Lung (tissue), 12 donors: ENCODE data around the gene OPCML. TPM values are rescaled to one million over a fixed set of nuclear protein-coding genes. Genes with fewer than 3 reads are reported as not detected.

Source experiments
- ATAC-seq: fragments of 200-7000 bp; cut with Tn5 transposase; one replicate; pipeline ENCODE4 v1.9.1; 2020; ENCODE audit warnings: moderate number of reproducible peaks; ENCODE audit not compliant: insufficient read depth, low FRiP score
- DNase-seq, 3 donors: peaks; one replicate each; pipeline ENCODE4 v3.0.0-alpha.2; 2013 to 2017
- H3K27ac ChIP-seq, 2 donors: one replicate each; pipeline ENCODE4 v1.5.1; 2013; ENCODE audit warnings: mild to moderate bottlenecking in 2 of 2, moderate library complexity in 2 of 2, control low read depth in 1 of 2, inconsistent platforms in 1 of 2, low read depth in 1 of 2, low read length in 1 of 2
- H3K27me3 ChIP-seq, 3 donors: one replicate each; pipeline ENCODE4 v1.5.1; 2013; ENCODE audit warnings: low read length in 2 of 3; ENCODE audit not compliant: control insufficient read depth in 3 of 3, insufficient read depth in 3 of 3
- H3K36me3 ChIP-seq, 4 donors: one replicate each; pipeline ENCODE4 v1.5.1; 2013; ENCODE audit warnings: low read length in 4 of 4, mild to moderate bottlenecking in 1 of 4, moderate library complexity in 1 of 4; ENCODE audit not compliant: control insufficient read depth in 4 of 4, insufficient read depth in 4 of 4
- H3K4me1 ChIP-seq, 5 donors: one replicate each; pipeline ENCODE4 v1.5.1; 2013; ENCODE audit warnings: low read length in 5 of 5, mild to moderate bottlenecking in 2 of 5, moderate library complexity in 1 of 5; ENCODE audit not compliant: control insufficient read depth in 5 of 5, insufficient read depth in 5 of 5
- H3K4me3 ChIP-seq: one replicate; pipeline ENCODE4 v1.5.1; 2013; ENCODE audit warnings: mild to moderate bottlenecking, control low read depth, moderate library complexity
- H3K9ac ChIP-seq, 2 donors: one replicate each; pipeline ENCODE4 v1.5.1; 2013; ENCODE audit warnings: low read length in 2 of 2, control low read depth in 1 of 2; ENCODE audit not compliant: insufficient read depth in 1 of 2
- H3K9me3 ChIP-seq, 4 donors: one replicate each; pipeline ENCODE4 v1.5.1; 2013; ENCODE audit warnings: low read length in 3 of 4, mild to moderate bottlenecking in 1 of 4, moderate library complexity in 1 of 4; ENCODE audit not compliant: control insufficient read depth in 4 of 4, insufficient read depth in 3 of 4
- WGBS, 2 donors: extraction: QIAGEN DNeasy Blood & Tissue Kit; methylation state at CpG; one replicate each; pipeline ENCODE4 v1.1.7; 2013; 5-methylcytosine and 5-hydroxymethylcytosine counted together
- polyA plus RNA-seq, 2 donors: library from polyadenylated mRNA; stranded (reverse); fragments of 200-250 nt; gene quantifications; one replicate each; pipeline ENCODE4 v1.2.1, GENCODE V29; 2013
- total RNA-seq, 2 donors: library from RNA; depleted of rRNA in 1 of 2; stranded (reverse); fragments of >200 nt in 1 of 2; gene quantifications; one replicate each; pipeline ENCODE4 v1.2.1, GENCODE V29; 2014 to 2021
- TF ChIP-seq, protein P1 (sequence below): IDR thresholded peaks from 2 replicates; pipeline ENCODE4 v1.5.1; 2012; ENCODE audit warnings: mild to moderate bottlenecking; ENCODE audit errors: control extremely low read depth, extremely low read depth
- donor health status: control.
- donor health status: control.
- donor health status: Bipolar disorder and iron deficiency.
- donor health status: healthy.
- donor health status: DM: yes; HTN: yes; CAD: no.

Gene OPCML
- total and polyA plus RNA-seq, 4 donors, result 0.49 to 0.74 TPM; not detected in 2

DNA sequence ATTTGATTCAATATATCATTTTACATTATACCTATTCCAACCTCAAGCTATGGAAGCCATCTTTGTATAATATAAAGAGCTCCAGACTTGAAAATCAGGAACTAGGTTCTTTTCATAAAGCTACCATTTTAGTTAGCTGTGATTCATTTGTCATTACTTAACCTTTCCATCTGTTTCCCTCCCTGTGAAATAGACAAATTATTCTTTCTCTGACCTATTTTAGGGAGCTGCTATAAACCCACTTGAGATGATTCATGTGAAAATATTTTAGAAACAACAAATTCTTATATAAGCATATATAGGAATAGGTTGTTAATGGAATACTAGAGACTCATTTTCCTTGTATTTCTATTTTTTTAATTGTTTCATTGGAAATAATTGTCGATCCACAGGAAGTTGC is 1012.1 kb downstream of the OPCML start:
- peaks cover 0 to 3% (median 0%) of the 10 kb centered on the region in 3 donors for H3K27me3 ChIP-seq
- no peak overlapping the region for H3K4me3 ChIP-seq
- no peak for DNase-seq
- H3K9me3 ChIP-seq, result peaks cover 0 to 2% (median 0%) of the 10 kb centered on the region in 4 donors
- H3K9ac ChIP-seq, result no peak overlapping the region
- H3K4me1 ChIP-seq, result no peaks in the 10 kb centered on the region
- ATAC-seq, result no peak
- no peaks in the 10 kb centered on the region for H3K36me3 ChIP-seq
- 89 to 93% methylated on average over 1 of the region's 1 CpG for WGBS, 2 donors
- H3K27ac ChIP-seq, result no peak overlapping the region
- TF ChIP-seq, protein P1, sequence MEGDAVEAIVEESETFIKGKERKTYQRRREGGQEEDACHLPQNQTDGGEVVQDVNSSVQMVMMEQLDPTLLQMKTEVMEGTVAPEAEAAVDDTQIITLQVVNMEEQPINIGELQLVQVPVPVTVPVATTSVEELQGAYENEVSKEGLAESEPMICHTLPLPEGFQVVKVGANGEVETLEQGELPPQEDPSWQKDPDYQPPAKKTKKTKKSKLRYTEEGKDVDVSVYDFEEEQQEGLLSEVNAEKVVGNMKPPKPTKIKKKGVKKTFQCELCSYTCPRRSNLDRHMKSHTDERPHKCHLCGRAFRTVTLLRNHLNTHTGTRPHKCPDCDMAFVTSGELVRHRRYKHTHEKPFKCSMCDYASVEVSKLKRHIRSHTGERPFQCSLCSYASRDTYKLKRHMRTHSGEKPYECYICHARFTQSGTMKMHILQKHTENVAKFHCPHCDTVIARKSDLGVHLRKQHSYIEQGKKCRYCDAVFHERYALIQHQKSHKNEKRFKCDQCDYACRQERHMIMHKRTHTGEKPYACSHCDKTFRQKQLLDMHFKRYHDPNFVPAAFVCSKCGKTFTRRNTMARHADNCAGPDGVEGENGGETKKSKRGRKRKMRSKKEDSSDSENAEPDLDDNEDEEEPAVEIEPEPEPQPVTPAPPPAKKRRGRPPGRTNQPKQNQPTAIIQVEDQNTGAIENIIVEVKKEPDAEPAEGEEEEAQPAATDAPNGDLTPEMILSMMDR, result no peak

- TF ChIP-seq, protein P1, result no peak
- H3K36me3 ChIP-seq, result no peaks in the 10 kb centered on the region
- ATAC-seq, result no peak
Measured at GRCh38 chr11:132519241-132519815, 1013.0 kb downstream of the OPCML start.

DNA sequence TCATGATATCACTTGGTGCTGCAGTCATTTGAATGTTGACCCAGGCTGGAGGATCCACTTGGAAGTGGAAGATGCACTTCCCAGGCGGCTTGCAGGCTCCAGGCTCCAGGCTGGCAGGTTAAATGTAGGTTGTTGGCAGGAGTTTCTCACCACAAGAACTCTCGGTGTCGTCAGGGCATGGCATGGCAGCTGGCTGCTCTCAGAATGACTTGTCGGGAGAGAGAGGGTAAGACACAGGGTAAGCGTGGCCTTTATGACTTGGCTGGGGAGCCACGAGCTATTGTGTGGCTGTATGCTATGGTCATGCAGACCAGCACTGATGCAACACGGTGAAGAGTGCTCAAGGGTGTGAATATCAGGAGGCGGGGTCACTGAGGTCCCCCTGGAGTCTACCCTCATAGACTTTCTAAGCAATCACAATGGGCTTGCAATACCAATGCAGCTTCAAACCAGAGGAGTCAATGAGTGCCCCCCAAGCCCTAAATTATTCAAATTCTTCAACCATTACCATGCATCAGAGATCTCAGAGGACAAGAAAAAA is 1027.7 kb downstream of the OPCML start:
- Histone ChIP-seq H3K9ac (no peak overlapping the region), H3K4me1 (no peaks in the 10 kb centered on the region), H3K36me3 (no peaks in the 10 kb centered on the region), H3K4me3 (no peak overlapping the region), H3K27me3 (peaks cover 0 to 4% (median 4%) of the 10 kb centered on the region in 3 donors), H3K9me3 (peaks cover 0 to 2% (median 0%) of the 10 kb centered on the region in 4 donors), H3K27ac (no peak overlapping the region)
- no peak for ATAC-seq
- DNase-seq, result no peak
- 73% methylated on average over 8 of the region's 8 CpGs for WGBS, 2 donors
- TF ChIP-seq, protein P1, result no peak

More at GRCh38 chr11:132519241-132519815, 1013.0 kb downstream of the OPCML start:
- no peak for DNase-seq
- H3K4me1 ChIP-seq, result no peaks in the 10 kb centered on the region
- WGBS, 2 donors, result 75 to 79% methylated on average over 6 of the region's 6 CpGs
- H3K27me3 ChIP-seq, result peaks cover 0 to 3% (median 0%) of the 10 kb centered on the region in 3 donors
- H3K9me3 ChIP-seq, result peaks cover 0 to 2% (median 0%) of the 10 kb centered on the region in 4 donors
- no peak overlapping the region for H3K27ac ChIP-seq
- H3K4me3 ChIP-seq, result no peak overlapping the region
- no peak overlapping the region for H3K9ac ChIP-seq
